DMS79 treated with DMSO at 0.1 percent for 48 hours (cell line): Measurements from ENCODE around the gene LRP3.
"Not testable (repeated sequence)": the region's sequence is repeated elsewhere in the genome, so short reads cannot be mapped to it uniquely, and the experiment has no call there.

Experiments
- DNase-seq: peaks from one replicate; lab custom pipeline; 2025; lab: John Stamatoyannopoulos, UW

LRP3 gene

DNA sequence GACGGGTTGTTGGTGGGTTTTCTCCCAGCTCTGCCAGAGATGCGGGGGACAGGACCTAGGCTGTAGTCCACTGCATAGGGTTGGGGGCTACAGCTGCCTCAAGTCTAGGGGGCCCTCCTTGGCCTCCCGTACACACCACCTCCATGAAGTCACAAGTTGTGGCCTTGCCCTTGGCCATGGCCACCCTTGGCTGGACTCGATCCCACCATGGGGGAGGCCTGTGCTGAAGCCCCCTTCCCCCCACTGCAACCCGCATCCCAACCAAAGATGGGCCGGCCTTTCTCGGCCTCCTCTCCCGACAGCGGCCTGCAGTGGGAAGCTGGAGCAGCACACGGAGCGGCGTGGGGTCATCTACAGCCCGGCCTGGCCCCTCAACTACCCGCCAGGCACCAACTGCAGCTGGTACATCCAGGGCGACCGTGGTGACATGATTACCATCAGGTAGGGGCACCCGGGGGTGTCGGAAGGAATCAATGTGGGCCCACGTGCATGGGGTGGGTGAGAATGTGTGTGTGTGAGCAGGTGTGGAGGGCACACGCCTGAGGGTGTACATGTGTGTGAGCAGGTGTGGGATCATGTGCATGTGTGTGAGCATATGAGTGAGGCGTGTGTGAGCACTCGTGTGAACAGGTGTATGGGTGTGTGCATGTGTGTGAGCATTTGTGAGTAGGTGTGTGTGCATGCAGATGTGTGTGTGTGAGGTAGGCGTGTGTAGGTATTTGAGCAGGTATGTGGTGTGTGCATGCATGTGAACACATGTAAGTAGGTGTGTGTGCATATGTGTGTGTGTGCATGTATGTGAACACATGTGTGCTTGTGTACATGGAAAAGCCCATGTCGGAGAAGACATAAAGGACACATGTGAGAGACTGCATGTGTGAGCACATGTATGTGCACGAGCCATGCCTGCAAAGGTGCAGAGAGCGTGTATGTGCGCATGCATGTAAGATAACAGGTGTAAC is 8.7 kb downstream of the LRP3 start:
- no peak for DNase-seq

GRCh38 chr19:33203529-33203928 is 9.4 kb downstream of the LRP3 start:
- no peak for DNase-seq

DNA sequence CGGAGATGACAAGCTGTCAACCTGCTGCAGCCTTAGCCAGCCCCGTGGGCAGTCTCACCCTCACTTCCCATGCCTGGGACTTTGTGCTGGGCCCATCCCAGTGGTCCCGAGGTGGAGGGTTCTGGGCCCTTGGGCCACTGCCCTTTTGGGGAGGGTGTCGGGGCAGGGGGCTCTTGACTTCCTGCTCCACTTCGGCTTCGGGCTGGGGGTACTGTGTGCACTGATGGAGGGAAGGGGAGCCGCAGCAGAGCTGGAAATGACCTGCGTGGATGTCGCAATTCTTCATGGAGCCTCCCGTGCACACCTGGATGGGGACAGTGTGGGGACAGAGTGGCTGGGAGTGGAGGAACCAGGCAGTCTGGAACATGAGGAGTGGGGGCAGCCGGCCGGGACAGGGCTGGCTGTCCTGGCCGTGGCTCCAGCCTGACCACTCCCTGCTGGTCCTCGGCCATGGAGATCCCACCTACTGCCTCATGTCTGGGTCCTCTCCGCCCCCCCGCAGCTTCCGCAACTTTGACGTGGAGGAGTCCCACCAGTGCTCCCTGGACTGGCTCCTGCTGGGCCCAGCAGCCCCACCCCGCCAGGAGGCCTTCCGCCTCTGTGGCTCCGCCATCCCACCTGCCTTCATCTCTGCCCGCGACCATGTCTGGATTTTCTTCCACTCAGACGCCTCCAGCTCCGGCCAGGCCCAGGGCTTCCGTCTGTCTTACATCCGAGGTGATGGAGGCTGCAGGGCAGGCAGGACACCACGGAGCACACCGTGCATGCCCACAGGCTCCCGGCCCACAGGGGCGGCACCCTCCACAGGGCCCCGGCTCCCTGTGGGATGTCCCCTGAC is 10.2 kb downstream of the LRP3 start:
- no peak for DNase-seq

GRCh38 chr19:33205110-33205509 is 11.0 kb downstream of the LRP3 start:
- no peak for DNase-seq

DNA sequence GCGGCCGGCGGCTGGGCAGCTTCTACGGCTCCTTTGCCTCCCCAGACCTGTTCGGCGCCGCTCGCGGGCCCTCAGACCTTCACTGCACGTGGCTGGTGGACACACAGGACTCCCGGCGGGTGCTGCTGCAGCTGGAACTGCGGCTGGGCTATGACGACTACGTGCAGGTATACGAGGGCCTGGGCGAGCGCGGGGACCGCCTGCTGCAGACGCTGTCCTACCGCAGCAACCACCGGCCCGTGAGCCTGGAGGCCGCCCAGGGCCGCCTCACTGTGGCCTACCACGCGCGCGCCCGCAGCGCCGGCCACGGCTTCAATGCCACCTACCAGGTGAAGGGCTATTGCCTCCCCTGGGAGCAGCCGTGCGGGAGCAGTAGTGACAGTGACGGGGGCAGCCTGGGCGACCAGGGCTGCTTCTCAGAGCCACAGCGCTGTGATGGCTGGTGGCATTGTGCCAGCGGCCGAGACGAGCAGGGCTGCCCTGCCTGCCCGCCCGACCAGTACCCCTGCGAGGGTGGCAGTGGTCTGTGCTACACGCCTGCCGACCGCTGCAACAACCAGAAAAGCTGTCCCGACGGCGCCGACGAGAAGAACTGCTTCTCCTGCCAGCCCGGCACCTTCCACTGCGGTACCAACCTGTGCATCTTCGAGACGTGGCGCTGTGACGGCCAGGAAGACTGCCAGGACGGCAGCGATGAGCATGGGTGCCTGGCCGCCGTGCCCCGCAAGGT is 11.6 kb downstream of the LRP3 start:
- no peak for DNase-seq

GRCh38 chr19:33206261-33207039 is 12.3 kb downstream of the LRP3 start:
- DNase-seq = no peak

- DNase-seq = no peak
Observed at GRCh38 chr19:33207040-33207620, 13.0 kb downstream of the LRP3 start.

DNA sequence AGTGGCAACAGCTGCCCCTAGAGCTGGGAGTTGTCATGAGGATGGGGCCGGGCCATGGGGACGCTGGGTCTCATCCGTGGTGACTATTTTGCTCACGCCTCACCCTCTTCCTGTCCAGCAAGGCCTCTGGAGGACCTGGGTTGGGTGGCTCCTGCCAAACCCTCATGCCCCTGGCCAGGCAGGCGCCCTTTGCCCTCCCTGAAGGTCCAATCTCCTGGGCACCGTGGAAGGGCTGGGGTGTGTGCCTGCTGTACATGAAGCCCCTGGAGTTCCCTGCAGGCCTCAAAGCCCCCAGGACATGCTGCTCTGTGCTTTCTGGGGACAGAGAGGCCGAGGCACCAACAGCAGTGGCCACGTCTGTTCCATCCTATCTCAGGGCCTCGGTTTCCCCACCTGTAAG is 13.8 kb downstream of the LRP3 start:
- no peak for DNase-seq

- no peak for DNase-seq
Observed at GRCh38 chr19:33208371-33208895, 14.3 kb downstream of the LRP3 start.

GRCh38 chr19:33208904-33209849 is 15.0 kb downstream of the LRP3 start:
- DNase-seq = no peak

DNA sequence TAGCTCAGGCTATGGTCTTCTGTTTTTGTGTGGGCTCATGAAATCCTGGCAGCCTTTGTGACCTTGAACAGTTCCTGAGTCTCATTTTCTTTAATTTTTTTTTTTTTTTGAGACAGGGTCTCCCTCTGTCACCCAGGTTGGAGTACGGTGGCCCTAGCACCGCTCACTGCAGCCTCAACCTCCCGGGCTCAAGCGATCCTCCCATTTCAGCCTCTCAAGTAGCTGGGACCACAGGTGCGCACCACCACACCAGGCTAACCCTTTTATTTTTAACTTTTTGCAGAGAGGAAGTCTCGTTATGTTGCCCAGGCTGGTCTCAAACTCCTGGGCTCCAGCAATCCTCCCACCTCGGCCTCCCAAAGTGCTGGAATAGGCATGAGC is 15.7 kb downstream of the LRP3 start:
- DNase-seq = not testable (repeated sequence)

DNA sequence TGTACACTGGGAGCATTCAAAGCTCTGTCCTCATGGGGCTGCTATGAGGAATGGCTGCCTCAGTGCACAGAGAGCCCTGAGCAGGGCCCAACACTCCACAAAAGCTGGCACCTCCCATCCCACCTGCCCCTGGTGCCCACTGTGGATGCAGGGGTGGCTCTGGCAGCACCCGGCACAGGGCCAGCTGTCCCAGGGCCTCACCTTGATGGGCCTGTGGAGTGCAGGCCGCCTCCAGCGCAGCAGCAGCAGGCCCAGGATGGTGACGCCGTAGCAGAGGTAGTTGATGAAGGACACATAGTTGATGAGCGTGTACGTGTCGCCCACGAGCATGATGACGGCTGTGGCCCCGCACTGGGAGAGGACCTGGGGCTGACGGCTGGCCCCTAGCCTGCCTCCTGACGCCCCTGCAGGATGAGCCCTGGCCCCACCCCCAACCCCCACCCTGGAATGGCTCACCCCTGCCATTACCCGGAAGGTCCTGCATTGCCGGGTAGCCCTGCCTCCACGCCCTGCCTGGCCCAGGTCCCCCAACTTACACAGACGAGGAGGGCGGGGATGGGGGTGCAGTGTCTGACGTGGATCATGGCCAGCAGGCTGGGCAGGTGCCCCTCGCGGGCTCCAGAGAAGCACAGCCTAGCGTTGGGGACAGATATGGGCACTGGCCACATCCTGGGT is 16.3 kb downstream of the LRP3 start:
- DNase-seq = no peak

- DNase-seq = no peak
Observed at GRCh38 chr19:33211794-33212435, 17.8 kb downstream of the LRP3 start.

GRCh38 chr19:33212436-33213172 is 18.5 kb downstream of the LRP3 start:
- no peak for DNase-seq

- DNase-seq = no peak
Observed at GRCh38 chr19:33214596-33214995, 20.5 kb downstream of the LRP3 start.

GRCh38 chr19:33215438-33216197 is 21.5 kb downstream of the LRP3 start:
- DNase-seq = no peak

- DNase-seq = no peak
Observed at GRCh38 chr19:33216198-33216830, 22.2 kb downstream of the LRP3 start.
